Brain microvascular endothelial cell (primary cell): ENCODE measurements around the gene CEP97.
"Not testable (repeated sequence)": the region's sequence is repeated elsewhere in the genome, so short reads cannot be mapped to it uniquely, and the experiment has no call there.

ENCODE experiments used
- DNase-seq: peaks from one replicate; pipeline ENCODE4 v3.0.0-alpha.2; 2020
- H3K27ac ChIP-seq: fragments of 250-450 bp; sonication (Bioruptor Pico); 2 replicates; pipeline ENCODE4 v1.5.1; 2020; ENCODE audit warnings: mild to moderate bottlenecking, moderate library complexity
- H3K27me3 ChIP-seq: fragments of 250-450 bp; sonication (Bioruptor Pico); replicated peaks from 2 replicates; pipeline ENCODE4 v1.5.1; 2020; ENCODE audit warnings: mild to moderate bottlenecking
- H3K36me3 ChIP-seq: fragments of 250-450 bp; sonication (Bioruptor Pico); replicated peaks from 2 replicates; pipeline ENCODE4 v1.5.1; 2020; ENCODE audit warnings: mild to moderate bottlenecking
- H3K4me3 ChIP-seq: 2 replicates; pipeline ENCODE4 v1.5.1; 2011; ENCODE audit warnings: low read depth, mild to moderate bottlenecking, control low read depth, low read length, moderate library complexity
- in situ Hi-C: cut with HindIII; loops from 2 replicates; pipeline ENCODE4 v1.10.0; 2017; ENCODE audit warnings: low sequenced_read_pairs, low pct_ligation_motif_present
- TF ChIP-seq, protein P1 (sequence below): IDR thresholded peaks from 2 replicates; pipeline ENCODE4 v1.5.1; 2011; ENCODE audit warnings: low read depth, mild to moderate bottlenecking, moderate library complexity, low read length, control low read depth, inconsistent platforms; ENCODE audit errors: missing control alignments

CEP97 gene

DNA sequence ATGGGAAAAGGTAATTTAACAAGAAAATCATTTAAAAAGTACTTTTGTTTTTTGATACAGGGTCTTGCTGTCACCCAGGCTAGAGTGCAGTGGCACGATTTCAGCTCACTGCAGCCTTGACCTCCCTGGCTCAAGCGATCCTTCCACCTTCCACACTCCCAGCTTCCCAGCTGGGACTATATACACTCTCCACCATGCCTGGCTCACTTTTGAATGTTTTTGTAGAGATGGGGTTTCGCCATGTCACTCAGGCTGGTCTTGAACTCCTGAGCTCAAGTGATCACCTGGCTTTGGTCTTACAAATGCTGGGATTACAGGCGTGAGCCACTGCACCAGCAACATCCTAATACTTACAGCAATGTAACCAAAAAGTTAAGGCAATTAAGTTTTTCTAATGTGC is 43.9 kb upstream of the CEP97 start:
- Histone ChIP-seq H3K36me3 (peaks cover 50% of the 10 kb centered on the region), H3K27ac (no peak overlapping the region), H3K27me3 (no peaks in the 10 kb centered on the region), H3K4me3 (no peak overlapping the region)
- TF ChIP-seq, protein P1, sequence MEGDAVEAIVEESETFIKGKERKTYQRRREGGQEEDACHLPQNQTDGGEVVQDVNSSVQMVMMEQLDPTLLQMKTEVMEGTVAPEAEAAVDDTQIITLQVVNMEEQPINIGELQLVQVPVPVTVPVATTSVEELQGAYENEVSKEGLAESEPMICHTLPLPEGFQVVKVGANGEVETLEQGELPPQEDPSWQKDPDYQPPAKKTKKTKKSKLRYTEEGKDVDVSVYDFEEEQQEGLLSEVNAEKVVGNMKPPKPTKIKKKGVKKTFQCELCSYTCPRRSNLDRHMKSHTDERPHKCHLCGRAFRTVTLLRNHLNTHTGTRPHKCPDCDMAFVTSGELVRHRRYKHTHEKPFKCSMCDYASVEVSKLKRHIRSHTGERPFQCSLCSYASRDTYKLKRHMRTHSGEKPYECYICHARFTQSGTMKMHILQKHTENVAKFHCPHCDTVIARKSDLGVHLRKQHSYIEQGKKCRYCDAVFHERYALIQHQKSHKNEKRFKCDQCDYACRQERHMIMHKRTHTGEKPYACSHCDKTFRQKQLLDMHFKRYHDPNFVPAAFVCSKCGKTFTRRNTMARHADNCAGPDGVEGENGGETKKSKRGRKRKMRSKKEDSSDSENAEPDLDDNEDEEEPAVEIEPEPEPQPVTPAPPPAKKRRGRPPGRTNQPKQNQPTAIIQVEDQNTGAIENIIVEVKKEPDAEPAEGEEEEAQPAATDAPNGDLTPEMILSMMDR = no peak
- in situ Hi-C loops = no loop called here
- DNase-seq = no peak

DNA sequence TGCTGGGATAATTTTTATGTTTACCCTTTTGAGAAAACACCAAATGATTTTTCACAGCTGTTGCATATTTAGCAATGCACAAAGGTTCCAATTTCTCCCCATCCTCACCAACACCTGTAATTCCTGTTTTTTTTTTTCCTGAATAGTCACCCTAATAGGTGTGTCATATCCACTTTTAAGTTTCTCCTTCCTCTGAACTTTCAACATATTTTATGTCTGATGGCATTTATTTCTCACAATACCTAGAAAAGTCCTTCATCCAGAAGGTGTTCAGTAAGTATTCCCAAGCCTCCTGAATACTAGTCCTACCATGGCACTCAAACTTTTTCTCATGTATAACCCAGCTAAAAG is 39.4 kb upstream of the CEP97 start:
- Histone ChIP-seq H3K27me3 (no peaks in the 10 kb centered on the region), H3K36me3 (peaks cover 57% of the 10 kb centered on the region), H3K4me3 (peak overlapping the region; percentile 98), H3K27ac (peak overlapping the region; percentile 94)
- in situ Hi-C loops = no loop called here
- TF ChIP-seq, protein P1 = no peak
- no peak for DNase-seq

DNA sequence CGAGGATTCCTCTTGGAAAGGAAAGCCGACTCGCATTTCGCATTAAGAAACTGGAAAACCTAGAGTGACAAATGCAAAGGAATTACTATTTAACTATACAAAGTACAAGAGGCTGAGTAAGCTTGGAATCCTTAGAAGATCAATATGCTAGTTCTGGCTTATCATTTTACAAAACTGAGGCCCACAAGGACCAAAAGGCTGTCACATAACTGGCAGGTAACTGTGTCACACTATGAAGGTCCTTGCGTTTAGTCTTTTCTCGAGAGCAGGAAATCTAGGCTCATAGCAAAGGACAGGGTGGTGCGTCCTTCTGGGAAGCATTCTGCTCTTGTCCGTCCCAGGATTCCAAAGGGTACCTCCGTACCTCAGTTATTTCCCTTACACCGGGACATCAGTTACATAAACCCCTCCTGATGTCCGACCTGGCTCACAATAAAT is 38.5 kb upstream of the CEP97 start:
- peak overlapping the region; percentile 98 for H3K4me3 ChIP-seq
- H3K27me3 ChIP-seq = no peaks in the 10 kb centered on the region
- H3K36me3 ChIP-seq = peaks cover 48% of the 10 kb centered on the region
- in situ Hi-C loops = no loop called here
- TF ChIP-seq, protein P1 = no peak
- DNase-seq = no peak
- H3K27ac ChIP-seq = peak overlapping the region; percentile 94

DNA sequence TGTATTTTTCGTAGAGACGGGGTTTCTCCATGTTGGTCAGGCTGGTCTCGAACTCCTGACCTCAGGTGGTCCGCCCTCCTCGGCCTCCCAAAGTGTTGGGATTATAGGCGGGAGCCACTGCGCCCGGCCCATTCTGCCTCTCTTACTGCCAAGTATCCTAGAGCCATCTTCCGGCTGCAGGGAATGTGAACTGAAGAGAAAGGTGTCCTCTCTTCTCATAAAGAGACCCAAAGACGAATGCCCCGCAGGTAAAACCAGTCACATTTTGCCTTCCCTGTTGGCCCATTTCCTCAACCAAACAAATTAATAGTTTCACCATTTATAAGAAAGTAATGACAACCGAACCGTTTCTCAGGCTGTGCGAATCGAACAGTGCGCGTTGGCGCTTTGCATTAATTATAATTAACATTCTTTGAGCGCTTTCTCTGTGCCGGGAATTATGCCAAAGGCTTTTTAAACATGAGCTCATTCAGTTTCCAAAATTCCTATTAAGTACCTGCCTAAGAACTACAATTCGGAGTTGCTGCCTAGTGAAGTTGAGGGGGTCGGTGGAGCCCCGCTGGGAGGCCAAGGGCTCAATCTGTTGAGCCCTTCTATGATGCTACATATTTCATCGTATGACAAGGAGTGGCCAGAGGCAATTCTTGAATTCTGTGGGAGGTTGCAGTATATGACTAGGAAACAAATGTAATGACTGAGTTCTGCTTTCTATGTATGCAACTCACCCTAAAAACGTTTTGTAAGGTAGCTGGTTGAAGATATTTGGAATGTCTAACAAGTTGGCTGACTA is 37.1 kb upstream of the CEP97 start:
- DNase-seq = no peak
- Histone ChIP-seq H3K36me3 (peaks cover 34% of the 10 kb centered on the region), H3K27me3 (no peaks in the 10 kb centered on the region), H3K27ac (peak overlapping the region; percentile 94), H3K4me3 (peak overlapping the region; percentile 98)
- in situ Hi-C loops = no loop called here
- TF ChIP-seq, protein P1 = no peak

DNA sequence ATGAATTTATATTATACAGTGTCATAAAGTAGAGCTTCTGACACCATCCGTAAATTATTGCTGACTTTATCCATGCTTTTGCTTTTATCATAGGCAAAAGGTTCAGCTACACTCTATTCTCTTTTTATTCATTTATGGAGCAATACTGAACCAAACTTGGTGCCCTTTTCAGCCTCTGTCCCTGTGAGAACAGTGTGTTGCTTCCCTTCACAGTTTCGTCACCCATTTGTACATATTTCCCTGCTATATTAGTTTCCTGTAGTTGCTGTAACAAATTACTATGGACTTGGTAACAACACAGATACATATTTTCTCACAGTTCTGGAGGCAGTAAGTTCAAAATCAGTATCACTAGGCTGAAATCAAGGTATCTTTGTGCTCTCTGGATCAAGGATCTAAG is 35.1 kb upstream of the CEP97 start:
- Histone ChIP-seq H3K36me3 (peaks cover 17% of the 10 kb centered on the region), H3K27me3 (no peaks in the 10 kb centered on the region), H3K4me3 (no peak overlapping the region), H3K27ac (no peak overlapping the region)
- in situ Hi-C loops = no loop called here
- TF ChIP-seq, protein P1 = no peak
- no peak for DNase-seq

DNA sequence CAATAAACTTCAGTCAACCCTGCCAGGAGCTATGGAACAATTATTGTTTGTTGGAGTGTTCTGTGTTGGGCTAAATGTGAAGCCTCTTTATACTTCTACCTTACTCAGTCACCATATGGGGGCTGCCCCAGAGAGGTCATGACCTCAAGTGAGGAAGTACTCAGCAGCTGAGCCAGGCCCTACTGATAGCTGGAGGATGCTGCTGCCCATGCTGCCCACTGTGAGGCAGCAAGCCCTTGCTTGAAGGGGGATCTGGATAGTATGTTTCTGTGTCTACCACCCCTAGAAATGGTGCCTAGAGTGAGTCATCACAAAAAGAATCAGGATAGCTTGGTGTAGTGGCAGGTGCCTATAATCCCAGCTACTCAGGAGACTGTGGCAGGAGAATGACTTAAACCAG is 33.4 kb upstream of the CEP97 start:
- TF ChIP-seq, protein P1 = no peak
- H3K27me3 ChIP-seq = no peaks in the 10 kb centered on the region
- H3K4me3 ChIP-seq = no peak overlapping the region
- peaks cover 3% of the 10 kb centered on the region for H3K36me3 ChIP-seq
- in situ Hi-C loops = no loop called here
- no peak for DNase-seq
- H3K27ac ChIP-seq = no peak overlapping the region

DNA sequence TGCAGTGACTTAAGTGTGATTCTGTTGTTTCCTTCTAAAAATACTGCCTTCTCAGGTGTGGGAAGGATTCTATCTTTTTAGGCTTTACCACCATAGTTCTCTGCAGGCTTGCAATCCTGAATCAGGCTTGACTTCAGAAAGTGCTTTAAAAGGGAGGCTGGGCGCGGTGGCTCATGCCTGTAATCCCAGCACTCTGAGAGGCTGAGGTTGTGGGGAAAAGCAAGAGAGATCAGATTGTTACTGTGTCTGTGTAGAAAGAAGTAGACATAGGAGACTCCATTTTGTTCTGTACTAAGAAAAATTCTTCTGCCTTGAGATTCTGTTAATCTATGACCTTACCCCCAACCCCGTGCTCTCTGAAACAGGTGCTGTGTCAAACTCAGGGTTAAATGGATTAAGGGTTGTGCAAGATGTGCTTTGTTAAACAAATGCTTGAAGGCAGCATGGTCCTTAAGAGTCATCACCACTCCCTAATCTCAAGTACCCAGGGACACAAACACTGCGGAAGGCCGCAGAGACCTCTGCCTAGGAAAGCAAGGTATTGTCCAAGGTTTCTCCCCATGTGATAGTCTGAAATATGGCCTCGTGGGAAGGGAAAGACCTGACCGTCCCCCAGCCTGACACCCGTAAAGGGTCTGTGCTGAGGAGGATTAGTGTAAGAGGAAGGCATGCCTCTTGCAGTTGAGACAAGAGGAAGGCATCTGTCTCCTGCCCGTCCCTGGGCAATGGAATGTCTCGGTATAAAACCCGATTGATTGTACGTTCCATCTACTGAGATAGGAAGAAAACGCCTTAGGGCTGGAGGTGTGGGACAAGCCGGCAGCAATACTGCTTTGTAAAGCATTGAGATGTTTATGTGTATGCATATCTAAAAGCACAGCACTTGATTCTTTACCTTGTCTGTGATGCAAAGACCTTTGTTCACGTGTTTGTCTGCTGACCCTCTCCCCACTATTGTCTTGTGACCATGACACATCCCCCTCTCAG is 32.4 kb upstream of the CEP97 start:
- H3K36me3 ChIP-seq, DNase-seq, in situ Hi-C loops, H3K27ac ChIP-seq, H3K27me3 ChIP-seq, H3K4me3 ChIP-seq: not testable (repeated sequence)
